TTC549 (cell line): ENCODE results near the gene SLC18A2.
A peak's percentile ranks its signal among the peaks of the same experiment; 100 is the strongest.

Experiments
- FAIRE-seq: peaks from 2 replicates; lab custom pipeline; 2012; peaks lifted over from hg19 to GRCh38; lab: Jason Lieb, UNC

SLC18A2 gene

DNA sequence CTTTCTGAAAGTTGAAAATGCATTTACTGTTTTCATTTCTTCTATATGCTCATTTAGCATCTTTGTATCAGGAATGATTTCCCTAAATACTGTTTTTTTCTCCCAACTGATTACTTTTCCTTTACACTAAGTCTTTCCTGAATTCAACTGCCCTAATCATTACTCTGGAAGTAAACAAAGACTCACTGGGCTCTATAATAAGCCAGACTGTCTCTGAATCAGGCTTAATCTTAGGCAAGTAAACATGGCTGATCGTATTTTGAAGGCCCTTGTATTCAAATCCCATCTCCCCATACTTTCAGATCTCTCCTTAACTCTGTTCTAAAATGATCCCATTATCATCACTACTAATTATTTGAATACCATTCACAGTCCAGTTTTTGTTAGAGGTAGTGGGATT lies 72.7 kb downstream of the SLC18A2 start:
- FAIRE-seq, result no peak

DNA sequence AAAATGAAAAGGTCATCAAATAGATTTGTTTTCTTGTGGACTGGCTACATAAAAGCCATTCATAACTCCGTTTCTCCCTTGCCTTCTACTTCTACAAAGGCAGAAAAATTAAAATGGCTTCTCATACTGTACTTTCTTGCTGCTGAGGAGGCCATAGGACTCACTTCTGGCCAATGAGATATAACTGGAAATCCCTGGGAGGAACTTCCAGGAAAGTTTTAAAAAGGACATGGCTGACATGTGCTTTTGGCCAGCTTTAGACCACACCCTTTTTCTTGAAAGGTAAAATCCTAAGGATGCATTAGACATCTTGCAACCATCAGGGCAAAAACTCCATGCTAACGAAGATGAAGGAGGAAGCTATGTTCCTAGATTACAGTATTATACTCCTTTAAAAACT lies 75.8 kb downstream of the SLC18A2 start:
- no peak for FAIRE-seq

DNA sequence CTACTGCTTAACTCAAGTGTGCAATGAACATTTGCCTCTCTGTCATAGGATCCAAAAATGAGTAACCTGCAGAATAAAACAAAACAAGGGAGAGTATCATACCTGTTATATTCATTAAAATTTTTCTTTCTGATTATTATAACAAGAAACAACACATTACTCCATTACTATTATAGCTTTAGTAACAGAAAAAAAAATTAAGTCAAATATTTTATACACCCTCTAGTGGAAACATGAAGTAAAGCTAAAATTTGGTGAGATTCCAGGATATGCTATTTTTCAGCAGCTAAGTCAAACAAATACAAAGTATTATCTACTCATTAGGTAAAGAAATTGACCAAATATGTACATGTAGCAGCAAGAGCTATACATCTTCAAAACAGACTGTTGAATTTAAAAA lies 78.0 kb downstream of the SLC18A2 start:
- peak; percentile 78 for FAIRE-seq

DNA sequence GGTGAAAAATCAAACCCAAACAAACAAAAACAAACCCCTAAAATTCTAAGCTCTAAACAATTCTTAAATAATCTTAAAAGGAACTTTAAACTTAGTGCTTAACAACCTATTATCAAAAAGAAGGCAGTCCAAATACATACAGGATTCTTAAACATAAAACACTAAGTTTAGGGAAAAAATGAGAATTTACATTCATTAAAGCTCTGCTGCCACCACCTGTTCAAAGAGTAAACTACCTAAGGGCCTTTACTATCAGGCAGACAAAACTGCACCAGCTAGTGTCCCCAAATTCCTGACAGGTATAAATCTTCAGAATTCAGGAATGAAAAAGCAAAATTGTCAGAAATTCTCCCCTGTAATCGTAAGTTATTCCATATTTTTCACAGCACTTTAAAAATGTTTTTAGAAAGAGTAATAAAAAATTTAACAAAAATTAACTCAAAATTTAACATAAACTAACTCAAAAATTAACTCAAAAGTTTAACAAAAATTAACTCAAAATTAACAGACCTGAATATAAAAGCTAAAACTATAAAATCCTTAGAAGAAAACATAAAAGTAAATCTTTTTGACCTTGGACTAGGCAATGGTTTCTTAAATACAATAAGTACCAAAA lies 79.2 kb downstream of the SLC18A2 start:
- FAIRE-seq, result peak; percentile 58

DNA sequence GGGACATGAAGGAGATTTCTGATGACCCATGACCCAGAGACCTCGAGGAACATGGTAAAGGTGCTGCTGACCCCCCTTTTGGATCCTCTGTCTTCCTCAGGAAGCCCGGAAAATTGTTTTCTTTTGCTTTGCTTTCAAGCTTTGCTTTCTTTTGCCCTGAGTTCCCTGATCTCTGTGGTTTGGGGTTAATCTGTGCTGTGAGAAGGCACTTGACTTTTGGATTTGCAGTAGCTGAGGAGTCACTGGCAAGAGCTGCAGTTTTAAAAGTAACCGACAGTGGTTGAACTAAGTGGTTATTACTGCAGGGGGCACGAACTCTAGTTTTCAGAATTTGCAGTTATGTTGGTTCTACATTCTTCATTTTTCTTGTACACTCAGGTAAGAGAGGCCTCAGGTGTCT lies 81.3 kb downstream of the SLC18A2 start:
- FAIRE-seq, result no peak

DNA sequence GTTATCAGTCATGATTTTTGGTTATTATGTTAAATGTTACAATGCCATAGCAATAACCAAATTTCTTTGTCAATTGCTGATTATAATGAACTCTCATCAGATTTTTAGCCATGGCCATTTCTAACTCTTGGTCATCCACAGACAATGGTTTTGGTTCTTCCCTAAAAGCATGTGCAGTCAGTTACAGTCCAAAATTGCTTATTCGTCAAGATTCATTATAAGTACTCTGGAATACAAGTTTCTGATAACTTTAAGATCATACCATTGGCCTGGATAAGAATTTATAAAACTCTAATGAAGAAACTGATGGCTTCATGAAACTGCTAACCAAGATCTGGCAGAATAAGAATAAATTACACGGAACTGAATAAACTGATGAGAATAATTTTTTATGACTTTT lies 83.5 kb downstream of the SLC18A2 start:
- FAIRE-seq, result no peak

DNA sequence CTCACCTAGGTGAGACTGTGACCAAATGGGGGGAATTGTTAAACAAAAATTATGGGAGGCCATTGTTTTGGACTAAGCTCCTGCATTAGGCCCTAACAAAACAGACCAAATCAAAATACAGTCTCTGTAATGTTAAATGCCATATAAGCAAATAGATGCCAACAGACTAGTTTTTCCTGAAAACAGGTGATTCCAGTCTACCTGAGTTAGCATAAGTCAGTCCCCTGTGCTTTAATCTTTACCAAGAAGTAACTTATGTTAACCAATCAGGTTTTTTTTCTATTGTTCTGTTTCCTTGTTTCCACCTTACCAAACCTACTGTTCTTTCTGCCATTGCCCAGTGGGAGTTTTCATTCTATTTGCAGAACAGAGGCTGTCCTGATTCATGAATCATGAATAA lies 86.3 kb downstream of the SLC18A2 start:
- no peak for FAIRE-seq
